ENCODE measurements around the gene BMP4.

The BMP4 gene

DNA sequence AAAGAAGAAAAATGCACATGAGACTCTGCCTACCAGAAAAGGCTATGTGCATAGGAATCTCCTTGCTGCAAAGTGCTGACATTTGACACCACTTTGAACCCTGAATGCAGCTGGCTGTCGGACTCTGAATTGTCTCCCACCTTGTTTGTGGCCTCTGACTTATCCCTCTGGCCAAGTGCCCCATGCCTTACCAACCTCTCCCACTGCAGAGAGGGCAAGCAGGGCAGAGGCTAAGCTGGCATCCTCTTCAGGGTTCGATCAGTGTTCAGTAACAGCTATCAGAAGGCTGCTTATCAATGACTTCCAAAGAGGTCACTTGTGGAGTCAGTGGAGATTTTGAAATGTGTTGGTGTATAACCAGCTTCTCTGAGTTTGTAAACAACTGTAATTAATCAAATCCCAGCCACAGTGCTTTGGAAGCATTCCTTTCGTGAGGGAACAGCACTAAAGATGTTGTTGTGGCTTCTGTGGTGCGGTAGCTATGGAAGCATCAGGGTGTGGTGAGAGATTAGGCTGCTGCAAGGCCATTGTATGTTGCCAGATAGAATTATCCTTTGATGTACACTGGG is 22.6 kb upstream of the BMP4 start:
- no peak overlapping the region for H3K4me3 ChIP-seq (ENCODE audit: low read length)
- DNase-seq (ENCODE audit: low read depth) = peak; percentile 85
- TF ChIP-seq, protein P1, sequence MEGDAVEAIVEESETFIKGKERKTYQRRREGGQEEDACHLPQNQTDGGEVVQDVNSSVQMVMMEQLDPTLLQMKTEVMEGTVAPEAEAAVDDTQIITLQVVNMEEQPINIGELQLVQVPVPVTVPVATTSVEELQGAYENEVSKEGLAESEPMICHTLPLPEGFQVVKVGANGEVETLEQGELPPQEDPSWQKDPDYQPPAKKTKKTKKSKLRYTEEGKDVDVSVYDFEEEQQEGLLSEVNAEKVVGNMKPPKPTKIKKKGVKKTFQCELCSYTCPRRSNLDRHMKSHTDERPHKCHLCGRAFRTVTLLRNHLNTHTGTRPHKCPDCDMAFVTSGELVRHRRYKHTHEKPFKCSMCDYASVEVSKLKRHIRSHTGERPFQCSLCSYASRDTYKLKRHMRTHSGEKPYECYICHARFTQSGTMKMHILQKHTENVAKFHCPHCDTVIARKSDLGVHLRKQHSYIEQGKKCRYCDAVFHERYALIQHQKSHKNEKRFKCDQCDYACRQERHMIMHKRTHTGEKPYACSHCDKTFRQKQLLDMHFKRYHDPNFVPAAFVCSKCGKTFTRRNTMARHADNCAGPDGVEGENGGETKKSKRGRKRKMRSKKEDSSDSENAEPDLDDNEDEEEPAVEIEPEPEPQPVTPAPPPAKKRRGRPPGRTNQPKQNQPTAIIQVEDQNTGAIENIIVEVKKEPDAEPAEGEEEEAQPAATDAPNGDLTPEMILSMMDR (conservative IDR thresholded peaks at IDR 0.05; ENCODE audit: low read depth, low read length) = no peak

DNA sequence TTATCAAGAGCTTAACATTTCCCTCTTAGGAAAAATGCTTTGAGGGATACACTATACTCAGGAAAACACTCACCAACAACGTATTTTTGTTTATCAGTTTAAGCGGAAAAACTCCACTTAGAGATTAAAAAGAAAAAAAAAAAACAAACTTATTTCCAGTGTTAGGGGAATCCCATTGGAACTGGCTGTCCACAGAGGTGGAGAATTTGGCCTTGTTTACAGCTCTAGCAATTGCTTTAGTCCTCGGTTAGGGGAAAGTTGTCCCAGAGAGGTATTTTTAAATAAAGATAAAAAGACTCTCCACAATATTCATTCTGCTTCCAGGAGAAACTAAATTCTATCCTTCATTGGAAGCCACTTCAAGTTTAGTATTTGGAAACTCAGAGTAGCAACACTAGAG is 21.6 kb upstream of the BMP4 start:
- TF ChIP-seq, protein P1 (conservative IDR thresholded peaks at IDR 0.05; ENCODE audit: low read depth, low read length) = no peak
- H3K4me3 ChIP-seq (ENCODE audit: low read length) = no peak overlapping the region
- DNase-seq (ENCODE audit: low read depth) = no peak

DNA sequence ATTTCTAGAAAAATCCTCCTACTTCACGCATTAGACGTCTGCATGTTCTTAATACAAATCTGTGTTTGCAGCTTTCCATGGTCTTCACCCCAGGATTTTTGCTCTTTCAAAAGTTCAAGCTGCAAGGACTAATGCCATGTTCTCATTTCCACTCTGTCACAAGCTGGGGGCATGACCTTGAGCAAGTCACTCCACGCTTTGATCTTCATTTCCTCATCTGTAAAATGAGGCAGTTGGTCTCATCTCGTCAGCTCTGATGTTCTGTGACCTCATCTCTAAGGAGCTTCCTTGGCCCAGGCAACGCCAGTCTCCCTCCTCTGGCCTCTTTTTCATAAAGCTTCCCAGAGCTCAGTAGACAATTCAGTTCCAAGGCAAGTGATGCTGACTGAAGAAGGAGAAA is 18.8 kb upstream of the BMP4 start:
- no peak for DNase-seq (ENCODE audit: low read depth)
- H3K4me3 ChIP-seq (ENCODE audit: low read length) = no peak overlapping the region
- TF ChIP-seq, protein P1 (conservative IDR thresholded peaks at IDR 0.05; ENCODE audit: low read depth, low read length) = no peak

DNA sequence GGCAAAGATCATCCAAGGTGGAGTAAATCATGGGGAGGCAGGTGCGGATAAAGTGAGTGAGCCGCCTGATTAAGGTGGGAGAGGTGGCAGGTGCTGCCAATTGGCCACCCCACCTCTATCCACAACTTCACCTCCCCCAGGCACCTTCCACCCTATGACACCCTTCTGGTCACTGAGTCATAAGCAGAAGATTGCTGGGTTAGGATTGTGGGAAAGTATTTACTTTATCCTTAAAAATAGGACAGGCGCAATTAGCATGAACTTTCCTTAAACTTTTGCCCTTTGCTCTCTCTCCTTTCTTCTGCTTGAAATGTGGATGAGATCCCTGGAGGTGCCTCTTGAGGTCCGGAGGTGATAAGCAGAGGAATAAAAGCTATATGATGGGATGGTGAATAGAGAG is 14.9 kb upstream of the BMP4 start:
- DNase-seq (ENCODE audit: low read depth) = no peak
- TF ChIP-seq, protein P1 (conservative IDR thresholded peaks at IDR 0.05; ENCODE audit: low read depth, low read length) = no peak
- H3K4me3 ChIP-seq (ENCODE audit: low read length) = no peak overlapping the region

DNA sequence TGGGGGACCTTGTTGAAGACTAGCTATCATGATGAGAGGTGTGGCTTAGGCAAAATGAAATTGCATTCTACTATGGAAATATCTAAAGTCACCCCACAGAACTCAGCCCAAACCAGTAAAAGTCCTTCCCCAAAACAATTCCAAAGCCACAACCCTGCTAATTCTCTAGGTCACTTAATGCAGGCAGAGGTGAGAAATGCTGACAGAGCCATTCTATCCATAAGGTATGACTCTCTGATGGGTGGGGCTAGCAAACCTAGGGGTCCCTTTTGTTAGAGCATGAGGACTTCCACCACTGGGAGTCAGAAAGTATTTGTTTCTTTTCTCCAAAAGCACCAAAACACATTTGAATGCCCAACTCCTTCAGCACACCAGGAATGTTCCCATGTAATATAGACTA is 12.7 kb upstream of the BMP4 start:
- TF ChIP-seq, protein P1 (conservative IDR thresholded peaks at IDR 0.05; ENCODE audit: low read depth, low read length) = no peak
- DNase-seq (ENCODE audit: low read depth) = no peak
- H3K4me3 ChIP-seq (ENCODE audit: low read length) = no peak overlapping the region

DNA sequence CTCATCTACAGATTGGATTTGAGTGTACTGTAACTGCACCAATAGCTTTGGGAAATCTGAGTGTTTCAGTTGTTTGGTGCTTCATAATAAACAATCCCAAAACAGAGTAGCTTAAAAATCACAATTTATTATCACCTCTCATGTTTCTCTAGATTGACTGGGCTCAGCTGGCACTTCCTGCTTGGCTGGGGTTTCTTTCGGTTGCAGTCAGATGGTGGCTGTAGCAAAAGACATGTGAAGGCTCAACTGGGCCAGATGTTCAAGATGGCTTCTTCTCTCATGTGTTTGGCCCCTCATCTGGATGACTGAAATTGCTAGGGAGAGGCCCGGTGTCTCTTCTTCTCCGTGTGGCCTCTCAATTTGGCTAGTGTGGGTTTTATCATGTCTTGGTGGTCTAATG is 12.1 kb upstream of the BMP4 start:
- no peak overlapping the region for H3K4me3 ChIP-seq (ENCODE audit: low read length)
- TF ChIP-seq, protein P1 (conservative IDR thresholded peaks at IDR 0.05; ENCODE audit: low read depth, low read length) = no peak
- no peak for DNase-seq (ENCODE audit: low read depth)

DNA sequence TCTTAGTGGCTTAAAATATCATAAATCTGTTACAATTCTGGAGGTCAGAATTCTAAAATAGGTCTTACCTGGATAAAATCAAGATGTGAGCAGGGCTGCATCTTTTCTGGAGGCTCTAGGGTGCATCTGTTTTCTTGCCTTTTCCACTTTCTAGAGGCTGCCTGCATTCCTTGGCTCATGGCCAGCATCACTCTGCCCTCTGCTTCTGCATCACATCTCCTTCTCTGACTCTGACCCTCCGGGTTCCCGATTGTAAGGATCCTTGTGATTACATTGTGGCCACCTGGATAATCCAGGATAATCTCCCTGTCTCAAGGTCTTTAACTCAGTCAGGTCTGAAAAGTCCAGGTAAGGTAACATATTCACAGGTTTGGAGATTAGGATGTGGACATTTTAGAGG is 11.0 kb upstream of the BMP4 start:
- no peak overlapping the region for H3K4me3 ChIP-seq (ENCODE audit: low read length)
- DNase-seq (ENCODE audit: low read depth) = no peak
- TF ChIP-seq, protein P1 (conservative IDR thresholded peaks at IDR 0.05; ENCODE audit: low read depth, low read length) = no peak

Data from retinal pigment epithelial cell (primary cell).